Globus pallidus (tissue), 1 donor: Measurements from ENCODE around the gene ARF5.

ENCODE experiments used
- DNase-seq: peaks from one replicate; pipeline ENCODE4 v3.0.0-alpha.2; 2015; ENCODE audit warnings: low spot score

The ARF5 gene

GRCh38 chr7:127588697-127589482, 679 bp downstream of the ARF5 start:
- DNase-seq, result peak; percentile 59

GRCh38 chr7:127589896-127590295, 1.7 kb downstream of the ARF5 start:
- DNase-seq, result peak; percentile 27

GRCh38 chr7:127591189-127591588, 3.0 kb downstream of the ARF5 start:
- no peak for DNase-seq

- DNase-seq, result no peak
Observed at GRCh38 chr7:127591591-127591990, 3.4 kb downstream of the ARF5 start.

- no peak for DNase-seq
Observed at GRCh38 chr7:127592550-127592949, 4.3 kb downstream of the ARF5 start.

- DNase-seq, result peak; percentile 62
Observed at GRCh38 chr7:127594490-127594889, 6.3 kb downstream of the ARF5 start.

GRCh38 chr7:127595737-127596136, 7.5 kb downstream of the ARF5 start:
- no peak for DNase-seq

- DNase-seq, result no peak
Observed at GRCh38 chr7:127598318-127598717, 10.1 kb downstream of the ARF5 start.

GRCh38 chr7:127600885-127601284, 12.7 kb downstream of the ARF5 start:
- no peak for DNase-seq

GRCh38 chr7:127608446-127608845, 20.2 kb downstream of the ARF5 start:
- no peak for DNase-seq

- DNase-seq, result no peak
Observed at GRCh38 chr7:127609297-127609696, 21.1 kb downstream of the ARF5 start.

- no peak for DNase-seq
Observed at GRCh38 chr7:127612263-127612662, 24.1 kb downstream of the ARF5 start.

- DNase-seq, result no peak
Observed at GRCh38 chr7:127616724-127617123, 28.5 kb downstream of the ARF5 start.

GRCh38 chr7:127618042-127618441, 29.8 kb downstream of the ARF5 start, which contains the start of gene PAX4:
Gene PAX4 (minus strand): TSS chr7:127618142. CDS start chr7:127615928, 2,214 bp downstream.
- DNase-seq, result no peak

- DNase-seq, result no peak
Observed at GRCh38 chr7:127618775-127619174, 30.6 kb downstream of the ARF5 start.

- no peak for DNase-seq
Observed at GRCh38 chr7:127619681-127620405, 31.6 kb downstream of the ARF5 start.

GRCh38 chr7:127620406-127621233, 32.4 kb downstream of the ARF5 start:
- no peak for DNase-seq

GRCh38 chr7:127625331-127625730, 37.1 kb downstream of the ARF5 start:
- no peak for DNase-seq

GRCh38 chr7:127628445-127628844, 40.2 kb downstream of the ARF5 start:
- no peak for DNase-seq

- no peak for DNase-seq
Observed at GRCh38 chr7:127629268-127629854, 41.1 kb downstream of the ARF5 start.

GRCh38 chr7:127632276-127632910, 44.2 kb downstream of the ARF5 start:
- DNase-seq, result no peak
